ENCODE data around the gene ING3.

The ING3 gene

DNA sequence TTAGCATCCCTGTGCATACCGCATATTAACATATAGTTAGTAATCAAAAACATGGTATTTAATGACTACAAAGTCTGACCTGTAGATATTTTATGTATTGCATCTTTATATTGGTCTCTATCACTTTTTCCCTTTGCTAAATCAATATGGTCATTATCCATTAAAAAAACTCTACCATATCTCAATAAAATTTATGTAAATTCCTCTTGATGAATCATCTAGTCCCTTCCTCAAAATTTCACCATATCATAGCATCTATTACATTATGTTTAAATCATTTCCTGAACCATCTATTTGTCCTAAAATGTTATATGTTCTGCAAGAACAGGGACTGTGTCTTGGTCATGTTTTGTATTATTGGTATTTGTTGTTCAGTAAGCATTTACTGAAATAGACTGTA lies 7.7 kb upstream of the ING3 start:
- Histone ChIP-seq H2AFZ (ENCODE audit: low read depth, low read length) (no peak overlapping the region), H3K4me2 (ENCODE audit: insufficient read depth, low read length) (no peak overlapping the region), H3K4me1 (ENCODE audit: insufficient read depth, low read length) (no peaks in the 10 kb centered on the region), H3K36me3 (ENCODE audit: insufficient read depth, low read length) (no peaks in the 10 kb centered on the region), H3K79me2 (ENCODE audit: insufficient read depth, low read length) (no peaks in the 10 kb centered on the region), H3K27ac (ENCODE audit: low read length) (no peak overlapping the region), H3K9me3 (ENCODE audit: insufficient read depth, low read length, severe bottlenecking) (no peaks in the 10 kb centered on the region), H4K20me1 (ENCODE audit: insufficient read depth, low read length) (no peaks in the 10 kb centered on the region), H3K4me3 (ENCODE audit: low read depth in 1 of 2, low read length in 2 of 2) (no peak overlapping the region), H3K9ac (ENCODE audit: low read depth, low read length) (no peak overlapping the region), H3K27me3 (ENCODE audit: insufficient read depth, low read length, poor library complexity) (no peaks in the 10 kb centered on the region)
- DNase-seq: no peak
- ATAC-seq (ENCODE audit: insufficient read depth, low read depth): no peak
- TF ChIP-seq, protein P1, sequence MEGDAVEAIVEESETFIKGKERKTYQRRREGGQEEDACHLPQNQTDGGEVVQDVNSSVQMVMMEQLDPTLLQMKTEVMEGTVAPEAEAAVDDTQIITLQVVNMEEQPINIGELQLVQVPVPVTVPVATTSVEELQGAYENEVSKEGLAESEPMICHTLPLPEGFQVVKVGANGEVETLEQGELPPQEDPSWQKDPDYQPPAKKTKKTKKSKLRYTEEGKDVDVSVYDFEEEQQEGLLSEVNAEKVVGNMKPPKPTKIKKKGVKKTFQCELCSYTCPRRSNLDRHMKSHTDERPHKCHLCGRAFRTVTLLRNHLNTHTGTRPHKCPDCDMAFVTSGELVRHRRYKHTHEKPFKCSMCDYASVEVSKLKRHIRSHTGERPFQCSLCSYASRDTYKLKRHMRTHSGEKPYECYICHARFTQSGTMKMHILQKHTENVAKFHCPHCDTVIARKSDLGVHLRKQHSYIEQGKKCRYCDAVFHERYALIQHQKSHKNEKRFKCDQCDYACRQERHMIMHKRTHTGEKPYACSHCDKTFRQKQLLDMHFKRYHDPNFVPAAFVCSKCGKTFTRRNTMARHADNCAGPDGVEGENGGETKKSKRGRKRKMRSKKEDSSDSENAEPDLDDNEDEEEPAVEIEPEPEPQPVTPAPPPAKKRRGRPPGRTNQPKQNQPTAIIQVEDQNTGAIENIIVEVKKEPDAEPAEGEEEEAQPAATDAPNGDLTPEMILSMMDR (IDR thresholded peaks at IDR 0.05; ENCODE audit: borderline replicate concordance, extremely low read depth, low read length, poor library complexity, severe bottlenecking): no peak
- no peak for TF ChIP-seq EZH2 (IDR thresholded peaks at IDR 0.05; ENCODE audit: borderline replicate concordance, low read depth, low read length, severe bottlenecking)

DNA sequence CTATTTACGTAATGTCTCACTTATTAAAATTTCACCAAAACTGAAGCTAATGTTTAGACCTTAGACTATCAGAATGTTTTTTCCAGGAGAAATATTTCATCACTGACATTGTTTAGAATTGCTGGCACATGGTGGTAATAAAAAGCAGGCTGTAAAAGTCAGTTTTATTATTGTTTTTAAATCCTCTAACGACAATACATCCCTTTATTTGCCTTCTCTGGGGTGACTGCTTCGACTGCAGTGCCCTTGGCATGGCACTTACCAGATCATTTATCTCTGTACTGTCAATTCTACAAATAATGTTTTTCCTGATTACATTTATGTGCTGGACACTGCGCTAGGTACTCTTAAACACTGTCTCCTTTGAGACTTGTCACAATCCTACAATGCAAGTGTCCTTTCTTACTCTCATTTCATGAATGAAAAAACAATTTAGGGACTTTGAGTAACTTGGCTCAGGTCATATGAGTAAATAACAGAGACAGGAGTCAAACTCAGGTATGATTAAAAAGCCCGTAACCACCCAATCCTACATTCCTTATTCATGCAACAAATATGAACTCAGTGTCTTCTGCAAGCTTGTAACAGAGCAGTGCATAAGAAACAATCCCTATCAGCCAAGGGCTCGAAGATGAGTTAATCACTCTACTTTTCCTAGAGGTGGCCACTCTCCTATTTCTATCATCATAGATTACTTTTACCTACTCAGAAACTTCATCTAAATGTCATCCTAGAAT lies 5.6 kb upstream of the ING3 start:
- H2AFZ ChIP-seq (ENCODE audit: low read depth, low read length): no peak overlapping the region
- H3K4me2 ChIP-seq (ENCODE audit: insufficient read depth, low read length): no peak overlapping the region
- H3K9ac ChIP-seq (ENCODE audit: low read depth, low read length): no peak overlapping the region

GRCh38 chr7:120947980-120948379 lies 2.6 kb upstream of the ING3 start:
- Histone ChIP-seq H2AFZ (ENCODE audit: low read depth, low read length) (no peak overlapping the region), H3K27me3 (ENCODE audit: insufficient read depth, low read length, poor library complexity) (no peaks in the 10 kb centered on the region), H3K9me3 (ENCODE audit: insufficient read depth, low read length, severe bottlenecking) (no peaks in the 10 kb centered on the region), H3K9ac (ENCODE audit: low read depth, low read length) (no peak overlapping the region), H3K27ac (ENCODE audit: low read length) (no peak overlapping the region), H3K79me2 (ENCODE audit: insufficient read depth, low read length) (peaks cover 29% of the 10 kb centered on the region), H4K20me1 (ENCODE audit: insufficient read depth, low read length) (no peaks in the 10 kb centered on the region), H3K4me2 (ENCODE audit: insufficient read depth, low read length) (no peak overlapping the region), H3K36me3 (ENCODE audit: insufficient read depth, low read length) (peaks cover 7% of the 10 kb centered on the region), H3K4me1 (ENCODE audit: insufficient read depth, low read length) (peaks cover 27% of the 10 kb centered on the region), H3K4me3 (ENCODE audit: low read depth in 1 of 2, low read length in 2 of 2) (no peak overlapping the region)
- ATAC-seq (ENCODE audit: insufficient read depth, low read depth): no peak
- DNase-seq: no peak
- no peak for TF ChIP-seq EZH2 (IDR thresholded peaks at IDR 0.05; ENCODE audit: borderline replicate concordance, low read depth, low read length, severe bottlenecking)
- TF ChIP-seq, protein P1 (IDR thresholded peaks at IDR 0.05; ENCODE audit: borderline replicate concordance, extremely low read depth, low read length, poor library complexity, severe bottlenecking): no peak

More for the DNA sequence above, 5.6 kb upstream of the ING3 start:
- H3K79me2 ChIP-seq (ENCODE audit: insufficient read depth, low read length): peaks cover 8% of the 10 kb centered on the region
- no peak for ATAC-seq (ENCODE audit: insufficient read depth, low read depth)
- TF ChIP-seq, protein P1 (IDR thresholded peaks at IDR 0.05; ENCODE audit: borderline replicate concordance, extremely low read depth, low read length, poor library complexity, severe bottlenecking): no peak
- TF ChIP-seq EZH2 (IDR thresholded peaks at IDR 0.05; ENCODE audit: borderline replicate concordance, low read depth, low read length, severe bottlenecking): no peak
- H3K27me3 ChIP-seq (ENCODE audit: insufficient read depth, low read length, poor library complexity): no peaks in the 10 kb centered on the region
- H3K4me1 ChIP-seq (ENCODE audit: insufficient read depth, low read length): peaks cover 12% of the 10 kb centered on the region
- no peaks in the 10 kb centered on the region for H4K20me1 ChIP-seq (ENCODE audit: insufficient read depth, low read length)
- no peak overlapping the region for H3K27ac ChIP-seq (ENCODE audit: low read length)
- H3K4me3 ChIP-seq (ENCODE audit: low read depth in 1 of 2, low read length in 2 of 2): no peak overlapping the region
- DNase-seq: no peak
- no peaks in the 10 kb centered on the region for H3K9me3 ChIP-seq (ENCODE audit: insufficient read depth, low read length, severe bottlenecking)
- no peaks in the 10 kb centered on the region for H3K36me3 ChIP-seq (ENCODE audit: insufficient read depth, low read length)
